ENCODE results near the gene TSACC.

TSACC gene

DNA sequence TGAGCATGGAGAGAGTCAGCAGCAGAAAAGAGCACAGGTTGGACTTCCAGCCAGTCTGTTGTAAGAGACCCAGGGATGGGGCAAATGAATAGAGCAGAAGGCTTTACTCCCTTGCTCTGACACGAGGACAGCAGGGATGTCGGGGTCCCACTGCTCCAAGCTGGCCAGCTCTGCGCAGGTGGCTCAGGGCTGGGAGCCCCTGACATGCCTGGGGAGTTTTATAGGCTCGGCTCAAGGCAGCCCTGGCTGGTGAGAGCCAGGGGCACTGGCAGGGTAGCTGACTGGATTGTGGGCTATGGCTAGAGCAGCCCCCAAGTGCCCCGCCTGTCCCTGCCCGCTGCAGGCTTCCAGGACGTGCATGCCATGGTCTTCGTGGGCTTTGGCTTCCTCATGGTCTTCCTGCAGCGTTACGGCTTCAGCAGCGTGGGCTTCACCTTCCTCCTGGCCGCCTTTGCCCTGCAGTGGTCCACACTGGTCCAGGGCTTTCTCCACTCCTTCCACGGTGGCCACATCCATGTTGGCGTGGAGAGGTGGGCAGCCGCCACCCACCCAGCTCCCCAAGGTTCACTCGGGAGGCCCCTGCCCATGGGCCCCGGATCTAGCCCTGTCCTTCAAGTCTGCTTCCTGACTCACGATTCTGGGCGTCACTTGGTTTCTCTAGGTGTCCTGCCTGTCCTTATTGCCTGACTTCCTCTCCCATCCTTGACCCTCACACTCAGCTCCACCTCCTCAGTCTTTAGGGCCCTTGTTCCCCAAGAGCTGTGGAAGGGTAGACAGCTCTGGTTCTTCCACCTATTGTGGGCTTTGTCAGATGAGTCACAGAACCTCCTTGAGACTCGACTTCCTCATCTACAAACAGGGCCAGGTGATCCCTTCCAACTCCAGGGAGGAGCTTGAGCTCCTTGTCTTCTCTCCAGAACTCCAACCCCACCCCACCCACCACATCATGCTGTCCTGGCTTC is 38.9 kb downstream of the TSACC start:
- DNase-seq: no peak

- no peak for DNase-seq
These were observed 40.2 kb downstream of the TSACC start for GRCh38 chr1:156378557-156378956.

GRCh38 chr1:156379420-156380165 is 41.3 kb downstream of the TSACC start:
- no peak for DNase-seq

DNA sequence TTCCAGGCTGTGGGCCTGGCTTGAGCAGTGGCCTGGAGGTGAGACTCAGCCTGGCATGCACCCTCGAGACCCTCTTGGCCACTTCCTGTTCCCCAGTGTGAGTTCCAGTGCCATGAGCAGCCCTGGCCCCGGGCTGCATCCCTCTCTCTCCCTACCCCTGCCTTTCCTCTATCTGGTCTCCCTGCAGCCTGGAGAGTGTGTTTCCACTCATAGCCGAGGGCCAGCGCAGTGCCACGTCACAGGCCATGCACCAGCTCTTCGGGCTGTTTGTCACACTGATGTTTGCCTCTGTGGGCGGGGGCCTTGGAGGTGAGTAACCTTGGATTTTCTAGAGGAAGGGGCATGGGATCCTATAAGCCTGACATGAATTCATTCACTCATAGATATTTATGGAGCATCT is 44.2 kb downstream of the TSACC start:
- no peak for DNase-seq

DNA sequence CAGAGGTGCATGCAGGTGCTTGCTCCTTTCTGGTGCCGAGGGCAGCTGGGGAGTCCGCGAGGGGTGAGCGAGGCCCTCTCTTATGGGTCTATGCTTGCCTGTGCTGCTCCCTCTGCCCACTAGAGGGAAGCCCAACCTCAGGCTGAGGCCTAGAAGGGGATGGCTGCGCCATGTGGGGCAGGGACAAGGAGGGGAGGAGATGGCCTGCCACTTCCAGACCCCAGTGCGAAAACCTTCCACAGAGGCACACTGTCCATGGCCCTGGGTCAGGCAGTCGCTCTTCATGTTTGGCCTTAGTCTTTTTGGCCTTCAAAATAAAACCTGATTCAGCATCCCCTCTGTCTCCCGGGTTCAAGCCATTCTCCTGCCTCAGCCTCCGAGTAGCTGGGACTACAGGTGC is 44.7 kb downstream of the TSACC start:
- DNase-seq: peak; percentile 78

DNA sequence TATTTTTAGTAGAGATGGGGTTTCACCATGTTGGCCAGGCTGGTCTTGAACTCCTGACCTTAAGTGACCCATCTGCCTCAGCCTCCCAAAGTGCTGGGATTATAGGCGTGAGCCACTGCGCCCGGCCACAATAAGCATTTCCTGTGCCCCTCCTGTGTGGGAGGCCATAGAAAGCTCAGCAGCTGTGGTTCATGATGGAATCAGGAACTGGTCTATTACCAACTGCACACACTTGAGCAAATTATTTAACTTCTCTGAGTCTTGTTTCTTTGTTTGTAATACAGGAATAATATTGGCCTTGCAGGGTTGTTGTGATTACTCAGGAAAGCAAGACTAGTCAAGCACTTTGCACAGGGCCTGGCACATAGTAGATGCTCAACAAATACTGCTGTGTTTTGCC is 45.7 kb downstream of the TSACC start:
- no peak for DNase-seq

DNA sequence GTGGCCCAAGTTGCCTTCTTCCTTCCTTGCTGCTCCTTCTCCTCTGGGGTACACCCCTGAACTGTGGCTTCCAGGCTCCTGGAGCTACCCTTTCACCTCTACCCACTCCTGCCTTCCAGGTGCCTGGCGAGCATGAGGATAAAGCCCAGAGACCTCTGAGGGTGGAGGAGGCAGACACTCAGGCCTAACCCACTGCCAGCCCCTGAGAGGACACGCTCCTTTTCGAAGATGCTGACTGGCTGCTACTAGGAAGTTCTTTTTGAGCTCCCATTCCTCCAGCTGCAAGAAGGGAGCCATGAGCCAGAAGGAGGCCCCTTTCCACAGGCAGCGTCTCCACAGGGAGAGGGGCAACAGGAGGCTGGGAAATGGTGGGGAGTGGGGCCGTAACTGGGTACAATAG is 46.3 kb downstream of the TSACC start:
- no peak for DNase-seq

DNA sequence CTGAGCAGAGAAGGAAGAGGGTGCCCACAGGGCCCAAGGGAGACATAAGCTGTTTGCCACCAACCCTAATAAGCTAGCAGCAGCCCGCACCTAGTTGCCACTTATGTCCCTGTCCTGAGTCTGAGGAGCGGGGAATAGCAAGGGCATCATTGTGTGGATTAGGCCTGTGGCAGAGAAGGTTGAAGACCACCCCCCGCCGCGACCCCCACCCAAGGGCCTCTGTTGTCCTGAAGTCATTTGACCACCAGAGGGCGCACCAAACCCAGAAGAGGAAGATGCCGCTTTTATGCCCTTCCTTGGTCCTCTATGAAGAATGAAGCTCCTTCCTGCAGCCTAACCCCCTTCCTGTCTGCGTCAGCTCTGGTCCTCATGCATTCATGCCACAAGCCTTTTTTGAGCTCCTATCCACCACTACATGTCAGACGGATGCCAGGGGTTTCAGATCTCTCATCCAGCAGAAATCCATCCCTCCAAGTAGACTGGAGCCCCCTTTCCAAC is 47.3 kb downstream of the TSACC start:
- DNase-seq: peak; percentile 76

- DNase-seq: no peak
These were observed 48.0 kb downstream of the TSACC start for GRCh38 chr1:156386134-156386901.

DNA sequence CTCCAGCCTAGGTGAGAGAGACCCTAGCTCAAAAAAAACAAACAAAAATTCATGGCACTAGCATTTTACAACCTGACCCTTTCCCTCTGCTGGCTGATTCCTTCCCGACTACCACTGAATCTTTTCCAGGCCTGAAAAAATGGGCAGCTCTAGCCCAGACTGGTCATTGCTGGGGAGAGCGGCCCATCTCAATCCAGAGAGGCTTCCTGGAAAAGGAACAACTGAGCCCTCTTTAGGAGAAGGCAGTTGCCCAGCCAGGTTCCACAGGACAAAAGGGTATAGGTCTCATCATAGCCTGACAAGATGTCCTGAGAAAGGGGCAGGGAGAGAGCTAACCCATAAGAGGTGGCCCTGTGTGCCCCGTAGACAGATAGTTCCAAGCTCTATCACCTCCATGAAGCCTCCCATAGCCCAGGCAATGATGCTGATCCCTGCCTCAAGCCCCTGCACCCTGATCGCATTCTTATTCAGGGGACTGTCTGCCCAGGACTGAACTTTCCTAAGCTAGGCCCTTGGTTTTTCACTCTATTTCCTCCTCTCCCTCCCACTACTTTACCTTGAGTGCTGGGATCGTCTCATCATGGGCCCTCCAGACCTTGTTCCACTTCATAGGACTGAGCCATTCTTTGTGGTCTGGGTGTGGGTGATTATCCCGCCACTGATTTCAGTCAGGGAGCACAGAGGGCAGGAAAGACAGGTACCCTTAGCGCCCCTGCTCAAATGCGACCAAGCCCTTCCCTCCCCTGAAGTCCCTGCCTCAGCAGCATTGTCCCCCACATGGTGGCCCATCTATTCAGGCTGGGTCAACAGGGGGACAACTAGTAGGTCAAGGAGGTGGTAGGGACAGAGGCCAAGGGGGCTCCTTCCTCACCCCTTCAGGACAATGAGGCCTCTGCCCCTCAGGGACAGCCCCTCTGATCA is 48.9 kb downstream of the TSACC start:
- DNase-seq: no peak

DNA sequence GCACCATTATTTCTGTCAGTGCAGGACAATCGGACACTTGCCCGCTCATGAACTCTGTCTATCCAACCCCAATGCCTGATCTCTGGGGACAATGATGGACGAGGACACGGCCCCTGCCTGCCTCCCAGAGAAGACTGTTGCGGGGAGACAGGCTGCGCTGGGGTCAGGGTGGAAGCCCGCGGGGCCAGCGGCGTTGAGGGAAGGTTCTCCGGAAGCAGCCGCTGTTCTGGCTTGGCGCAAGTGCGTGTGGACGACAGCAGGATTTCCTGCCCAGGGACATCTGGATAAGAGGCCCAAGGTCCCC is 49.5 kb downstream of the TSACC start:
- no peak for DNase-seq

- no peak for DNase-seq
These were observed 50.1 kb downstream of the TSACC start for GRCh38 chr1:156388174-156389137.

DNA sequence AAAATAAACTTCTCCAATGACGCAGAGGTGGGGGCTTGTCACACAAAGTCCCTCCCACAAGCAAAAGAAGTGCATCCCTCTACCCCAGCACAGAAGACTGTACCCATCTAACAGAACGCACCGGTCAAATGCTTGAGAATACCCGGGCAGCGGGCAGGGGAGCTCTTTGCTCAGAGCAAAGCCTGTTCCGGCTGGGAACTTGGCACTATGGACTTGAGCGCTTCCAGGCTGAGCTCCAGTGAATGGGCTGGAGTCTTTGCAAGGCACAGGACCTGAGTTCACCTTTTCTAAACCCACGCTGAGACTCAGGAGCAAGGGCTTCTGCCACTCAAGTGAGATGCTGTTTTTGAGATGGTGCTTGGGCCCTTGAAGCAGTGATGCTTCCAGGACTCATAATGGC is 51.0 kb downstream of the TSACC start:
- DNase-seq: no peak

DNA sequence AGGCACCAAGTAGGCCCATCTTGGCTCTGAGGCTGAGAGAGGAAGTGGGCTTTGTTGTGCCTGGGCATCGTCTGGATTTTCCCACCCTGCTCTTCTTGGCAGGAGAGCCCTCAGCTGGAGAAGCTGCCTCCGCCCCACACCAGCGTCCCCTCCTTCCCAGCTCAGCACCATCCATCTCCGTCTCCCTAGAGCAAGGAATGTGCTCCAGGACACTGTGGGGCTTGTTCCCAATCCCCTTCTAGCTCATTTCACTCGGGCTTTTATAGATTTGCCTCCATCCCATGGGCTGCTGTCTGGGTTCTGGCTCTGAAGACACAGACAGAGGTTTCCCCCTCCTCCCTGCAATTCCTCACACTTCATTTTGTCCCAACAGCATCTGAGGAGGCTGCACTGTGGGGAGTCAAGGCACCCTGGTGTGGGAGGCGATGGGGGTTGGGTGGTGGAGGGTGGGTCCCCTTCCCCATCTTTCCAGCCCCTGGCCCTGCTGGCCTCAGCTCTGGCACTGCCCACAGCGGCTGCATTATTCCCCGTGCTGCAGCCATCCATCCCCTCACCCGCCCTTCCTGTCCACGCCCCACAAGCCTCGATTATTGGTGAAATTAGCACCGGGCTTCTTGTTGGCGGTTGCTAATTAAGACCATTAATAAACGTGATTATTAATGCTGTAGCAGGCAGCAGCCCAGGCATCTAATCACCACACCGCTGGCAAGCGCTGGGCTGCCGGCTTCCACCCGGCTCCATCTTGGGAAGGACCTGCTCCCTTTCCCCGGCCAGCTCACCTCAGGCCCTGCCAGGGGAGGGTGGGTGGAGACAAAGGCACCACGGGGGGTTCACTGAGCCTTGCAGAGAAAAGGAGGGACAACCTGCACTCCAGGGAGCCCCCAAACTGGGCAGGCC is 52.4 kb downstream of the TSACC start:
- DNase-seq: no peak

DNA sequence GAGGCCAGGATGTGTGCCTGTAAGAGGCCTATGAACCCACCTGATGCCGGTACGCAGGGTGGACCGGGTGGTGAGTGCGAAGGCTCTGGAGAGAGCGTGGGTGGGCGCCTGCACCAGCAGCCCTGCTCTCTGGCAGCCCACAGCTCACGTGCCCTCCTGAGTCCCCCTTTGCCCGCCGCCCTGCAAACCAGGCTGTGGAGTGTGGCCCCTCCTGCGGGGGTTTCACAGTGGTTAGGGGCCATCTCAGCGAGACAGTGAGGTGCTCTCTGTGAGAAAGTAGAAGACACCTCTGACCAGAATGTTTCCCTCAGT is 53.0 kb downstream of the TSACC start:
- DNase-seq: no peak

DNA sequence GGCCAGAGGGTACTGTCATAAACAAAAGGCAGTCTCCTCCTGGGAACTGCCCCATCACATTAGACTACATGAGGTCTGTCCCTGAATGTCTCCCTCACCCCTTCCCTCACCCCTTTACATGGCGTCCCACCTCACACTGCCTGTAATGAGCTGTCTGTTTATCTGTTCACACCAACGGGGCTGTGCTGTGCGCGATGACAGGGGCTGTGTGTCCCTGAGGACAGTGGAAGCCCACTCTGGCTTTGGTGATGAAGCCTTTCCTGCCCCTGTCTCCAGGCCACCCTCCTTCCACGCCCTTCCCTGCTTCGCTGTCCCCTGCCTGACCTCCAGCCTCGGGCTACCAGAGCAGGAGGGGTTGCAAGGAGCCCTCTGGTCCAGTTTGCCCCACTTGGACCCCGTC is 53.4 kb downstream of the TSACC start:
- no peak for DNase-seq

GRCh38 chr1:156392452-156392853 is 54.1 kb downstream of the TSACC start:
- no peak for DNase-seq

DNA sequence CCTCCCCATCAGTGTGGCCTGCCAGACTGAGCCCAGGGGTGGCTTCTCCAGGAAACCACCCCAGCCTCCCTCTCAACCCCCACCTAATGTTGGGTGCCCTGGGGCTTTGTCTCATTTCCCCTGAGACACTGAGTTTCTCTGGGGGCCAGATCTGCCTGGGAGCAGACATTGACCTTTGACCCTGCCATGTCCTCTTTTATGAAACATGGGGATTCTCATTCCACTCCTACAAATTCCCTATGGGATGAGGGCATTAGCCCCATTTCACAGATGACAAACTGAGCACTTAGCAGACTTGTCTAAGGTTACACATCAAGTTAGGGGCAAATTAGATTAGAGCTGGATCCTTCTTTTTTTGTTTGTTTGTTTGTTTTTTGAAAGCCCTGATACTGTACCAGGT is 54.8 kb downstream of the TSACC start:
- DNase-seq: no peak

DNA sequence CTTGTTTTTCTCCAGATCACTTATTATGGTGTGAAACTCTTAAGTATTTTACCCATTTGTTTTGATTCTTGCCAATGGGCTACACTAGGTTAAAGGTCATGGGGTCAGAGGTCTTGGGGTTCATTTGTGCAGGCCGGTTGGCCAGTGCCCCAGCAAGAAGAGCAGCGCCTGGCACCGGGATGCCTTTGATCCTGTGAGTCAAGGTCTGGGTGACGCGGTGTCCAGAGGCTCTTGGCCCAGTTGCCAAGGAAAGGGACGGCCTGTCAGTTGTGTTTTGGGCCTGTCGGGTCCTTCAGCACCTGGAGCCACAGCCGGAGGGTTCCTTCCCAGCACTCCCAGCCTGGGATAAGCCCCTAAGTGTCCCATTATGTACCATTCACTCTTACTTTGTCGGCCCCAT is 55.8 kb downstream of the TSACC start:
- no peak for DNase-seq

- DNase-seq: peak; percentile 65
These were observed 56.6 kb downstream of the TSACC start for GRCh38 chr1:156394835-156395461.

All from OCI-M1 (cell line).